Progenitor cell of endocrine pancreas (in vitro differentiated cells): ENCODE measurements around the gene LUZP1. TPM values are rescaled to one million over a fixed set of nuclear protein-coding genes. Genes with fewer than 3 reads are reported as not detected.
A peak's percentile ranks its signal among the peaks of the same experiment; 100 is the strongest.

Source experiments
- DNase-seq: peaks from one replicate; pipeline ENCODE4 v3.0.0; 2021; ENCODE audit warnings: low spot score; ENCODE audit not compliant: unreplicated experiment
- H3K27ac Mint-ChIP-seq: 2 replicates; pipeline ENCODE4 v1.8.0; 2021; ENCODE audit warnings: mild to moderate bottlenecking, moderate library complexity, mixed read lengths
- H3K27me3 Mint-ChIP-seq: 2 replicates; pipeline ENCODE4 v1.8.0; 2021; ENCODE audit warnings: mixed read lengths
- H3K36me3 Mint-ChIP-seq: 2 replicates; pipeline ENCODE4 v1.8.0; 2022; ENCODE audit warnings: mixed read lengths; ENCODE audit not compliant: insufficient read depth
- H3K4me1 Mint-ChIP-seq: 2 replicates; pipeline ENCODE4 v1.8.0; 2021; ENCODE audit warnings: low read depth, mixed read lengths
- H3K4me3 Mint-ChIP-seq: 2 replicates; pipeline ENCODE4 v1.8.0; 2021; ENCODE audit warnings: low read depth, mild to moderate bottlenecking, moderate library complexity, mixed read lengths
- H3K9me3 Mint-ChIP-seq: 2 replicates; pipeline ENCODE4 v1.8.0; 2021; ENCODE audit warnings: low read depth, mixed read lengths
- CTCF ChIP-seq: fragments of 200-600 bp; sonication (generic); IDR thresholded peaks from one replicate; pipeline ENCODE4 v1.5.0; 2021; ENCODE audit warnings: antibody characterized with exemption, mild to moderate bottlenecking; ENCODE audit not compliant: unreplicated experiment
- total RNA-seq: library from RNA; stranded (reverse); gene quantifications from 2 replicates; pipeline ENCODE4 v1.2.1, GENCODE V29; 2021

The LUZP1 gene
- total RNA-seq, 1 donor from 2014 or later = 47.5 TPM

- Mint-ChIP-seq H3K9me3 (no peaks in the 10 kb centered on the region), H3K4me1 (peaks cover 2% of the 10 kb centered on the region), H3K4me3 (no peak overlapping the region), H3K27me3 (peaks cover 46% of the 10 kb centered on the region), H3K36me3 (no peaks in the 10 kb centered on the region), H3K27ac (no peak overlapping the region)
- TF ChIP-seq CTCF = peak; percentile 47
- DNase-seq = no peak
These were observed 10.3 kb upstream of the LUZP1 start for GRCh38 chr1:23178950-23179349.

- no peak overlapping the region for H3K27ac Mint-ChIP-seq
- TF ChIP-seq CTCF = no peak
- peaks cover 2% of the 10 kb centered on the region for H3K4me1 Mint-ChIP-seq
- peaks cover 42% of the 10 kb centered on the region for H3K27me3 Mint-ChIP-seq
- DNase-seq = no peak
- no peaks in the 10 kb centered on the region for H3K9me3 Mint-ChIP-seq
- H3K36me3 Mint-ChIP-seq = no peaks in the 10 kb centered on the region
- peak overlapping the region; percentile 70 for H3K4me3 Mint-ChIP-seq
These were observed 9.8 kb upstream of the LUZP1 start for GRCh38 chr1:23178414-23178813.

- H3K27ac Mint-ChIP-seq = peak overlapping the region; percentile 81
- no peaks in the 10 kb centered on the region for H3K36me3 Mint-ChIP-seq
- peaks cover 36% of the 10 kb centered on the region for H3K27me3 Mint-ChIP-seq
- H3K4me1 Mint-ChIP-seq = peaks cover 2% of the 10 kb centered on the region
- peak; percentile 22 for TF ChIP-seq CTCF
- DNase-seq = peak; percentile 63
- peak overlapping the region; percentile 70 for H3K4me3 Mint-ChIP-seq
- H3K9me3 Mint-ChIP-seq = no peaks in the 10 kb centered on the region
These were observed 9.1 kb upstream of the LUZP1 start for GRCh38 chr1:23177438-23178380.

- Mint-ChIP-seq H3K9me3 (no peaks in the 10 kb centered on the region), H3K4me3 (peak overlapping the region; percentile 59), H3K36me3 (no peaks in the 10 kb centered on the region), H3K27ac (peak overlapping the region; percentile 62), H3K27me3 (peaks cover 36% of the 10 kb centered on the region), H3K4me1 (peaks cover 2% of the 10 kb centered on the region)
- no peak for TF ChIP-seq CTCF
- DNase-seq = no peak
These were observed 8.4 kb upstream of the LUZP1 start for GRCh38 chr1:23177031-23177430.

GRCh38 chr1:23174426-23175110 is 5.9 kb upstream of the LUZP1 start:
- no peak overlapping the region for H3K4me3 Mint-ChIP-seq
- peaks cover 2% of the 10 kb centered on the region for H3K4me1 Mint-ChIP-seq
- H3K36me3 Mint-ChIP-seq = no peaks in the 10 kb centered on the region
- peaks cover 36% of the 10 kb centered on the region for H3K27me3 Mint-ChIP-seq
- DNase-seq = no peak
- no peak overlapping the region for H3K27ac Mint-ChIP-seq
- H3K9me3 Mint-ChIP-seq = no peaks in the 10 kb centered on the region
- TF ChIP-seq CTCF = no peak
